Measurements from ENCODE around the gene SCG5.

Gene SCG5

GRCh38 chr15:32663671-32664070, 22.2 kb downstream of the SCG5 start:
- in situ Hi-C loops (cut with HindIII; ENCODE audit: low sequenced_read_pairs): loop anchor here (5.0 kb wide), 1 partner anchor 314 kb away; no protein-coding TSS in a partner anchor
- DNase-seq (ENCODE audit: low read depth): no peak
- no peak overlapping the region for H3K4me3 ChIP-seq (ENCODE audit: low read depth, low read length)
- no peak for TF ChIP-seq CTCF (IDR thresholded peaks at IDR 0.05; ENCODE audit: low read depth, low read length, missing control alignments)

GRCh38 chr15:32664796-32665195, 23.3 kb downstream of the SCG5 start:
- in situ Hi-C loops (cut with HindIII; ENCODE audit: low sequenced_read_pairs): loop anchor here (5.0 kb wide), 1 partner anchor 313 kb away; no protein-coding TSS in a partner anchor
- no peak overlapping the region for H3K4me3 ChIP-seq (ENCODE audit: low read depth, low read length)
- no peak for DNase-seq (ENCODE audit: low read depth)
- TF ChIP-seq CTCF (IDR thresholded peaks at IDR 0.05; ENCODE audit: low read depth, low read length, missing control alignments): no peak

GRCh38 chr15:32667321-32667720, 25.8 kb downstream of the SCG5 start:
- DNase-seq (ENCODE audit: low read depth): no peak
- in situ Hi-C loops (cut with HindIII; ENCODE audit: low sequenced_read_pairs): no loop called here
- TF ChIP-seq CTCF (IDR thresholded peaks at IDR 0.05; ENCODE audit: low read depth, low read length, missing control alignments): no peak
- no peak overlapping the region for H3K4me3 ChIP-seq (ENCODE audit: low read depth, low read length)

GRCh38 chr15:32668942-32669341, 27.4 kb downstream of the SCG5 start:
- no peak overlapping the region for H3K4me3 ChIP-seq (ENCODE audit: low read depth, low read length)
- in situ Hi-C loops (cut with HindIII; ENCODE audit: low sequenced_read_pairs): no loop called here
- no peak for TF ChIP-seq CTCF (IDR thresholded peaks at IDR 0.05; ENCODE audit: low read depth, low read length, missing control alignments)
- DNase-seq (ENCODE audit: low read depth): no peak

GRCh38 chr15:32669896-32670611, 28.5 kb downstream of the SCG5 start:
- no peak for TF ChIP-seq CTCF (IDR thresholded peaks at IDR 0.05; ENCODE audit: low read depth, low read length, missing control alignments)
- no peak overlapping the region for H3K4me3 ChIP-seq (ENCODE audit: low read depth, low read length)
- in situ Hi-C loops (cut with HindIII; ENCODE audit: low sequenced_read_pairs): no loop called here
- no peak for DNase-seq (ENCODE audit: low read depth)

- H3K4me3 ChIP-seq (ENCODE audit: low read depth, low read length): no peak overlapping the region
- TF ChIP-seq CTCF (IDR thresholded peaks at IDR 0.05; ENCODE audit: low read depth, low read length, missing control alignments): no peak
- in situ Hi-C loops (cut with HindIII; ENCODE audit: low sequenced_read_pairs): no loop called here
- DNase-seq (ENCODE audit: low read depth): no peak
Measured at GRCh38 chr15:32670623-32671022, 29.1 kb downstream of the SCG5 start.

Data from astrocyte of the cerebellum (primary cell).